ENCODE measurements around the gene USP30. TPM values are rescaled to one million over a fixed set of nuclear protein-coding genes. Genes with fewer than 3 reads are reported as not detected.

Gene USP30
- total RNA-seq, 2 donors from 2014 or later = 13.8 to 19.1 TPM

DNA sequence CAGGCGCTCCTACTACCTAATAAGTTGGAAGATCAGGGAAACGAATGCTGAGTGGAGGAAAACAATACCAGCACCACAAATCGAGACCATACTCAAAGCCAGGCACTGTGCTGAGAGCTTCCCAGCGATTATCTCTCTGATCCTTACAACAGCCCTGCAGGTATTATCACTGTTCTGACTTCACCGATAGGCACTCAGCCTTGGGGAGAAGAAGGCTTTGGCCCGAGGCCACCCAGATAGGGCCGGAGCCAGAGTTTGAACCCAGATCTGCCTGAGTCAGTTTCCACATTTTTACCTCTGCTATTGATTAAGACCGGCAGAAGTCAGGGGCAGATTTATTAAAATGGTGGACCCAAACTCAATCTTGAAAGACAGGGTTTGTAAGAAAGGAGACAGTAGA, 36.4 kb upstream of the USP30 start:
- no peak for DNase-seq (ENCODE audit: low spot score)
- no peaks in the 10 kb centered on the region for H3K9me3 ChIP-seq
- H3K36me3 ChIP-seq = no peaks in the 10 kb centered on the region
- no peak overlapping the region for H3K27ac ChIP-seq
- no peaks in the 10 kb centered on the region for H3K27me3 ChIP-seq
- H3K4me3 ChIP-seq = no peak overlapping the region
- H3K4me1 ChIP-seq = peaks cover 0 to 8% of the 10 kb centered on the region in 2 donors
- TF ChIP-seq, protein P1, sequence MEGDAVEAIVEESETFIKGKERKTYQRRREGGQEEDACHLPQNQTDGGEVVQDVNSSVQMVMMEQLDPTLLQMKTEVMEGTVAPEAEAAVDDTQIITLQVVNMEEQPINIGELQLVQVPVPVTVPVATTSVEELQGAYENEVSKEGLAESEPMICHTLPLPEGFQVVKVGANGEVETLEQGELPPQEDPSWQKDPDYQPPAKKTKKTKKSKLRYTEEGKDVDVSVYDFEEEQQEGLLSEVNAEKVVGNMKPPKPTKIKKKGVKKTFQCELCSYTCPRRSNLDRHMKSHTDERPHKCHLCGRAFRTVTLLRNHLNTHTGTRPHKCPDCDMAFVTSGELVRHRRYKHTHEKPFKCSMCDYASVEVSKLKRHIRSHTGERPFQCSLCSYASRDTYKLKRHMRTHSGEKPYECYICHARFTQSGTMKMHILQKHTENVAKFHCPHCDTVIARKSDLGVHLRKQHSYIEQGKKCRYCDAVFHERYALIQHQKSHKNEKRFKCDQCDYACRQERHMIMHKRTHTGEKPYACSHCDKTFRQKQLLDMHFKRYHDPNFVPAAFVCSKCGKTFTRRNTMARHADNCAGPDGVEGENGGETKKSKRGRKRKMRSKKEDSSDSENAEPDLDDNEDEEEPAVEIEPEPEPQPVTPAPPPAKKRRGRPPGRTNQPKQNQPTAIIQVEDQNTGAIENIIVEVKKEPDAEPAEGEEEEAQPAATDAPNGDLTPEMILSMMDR (IDR thresholded peaks at IDR 0.05) = no peak

DNA sequence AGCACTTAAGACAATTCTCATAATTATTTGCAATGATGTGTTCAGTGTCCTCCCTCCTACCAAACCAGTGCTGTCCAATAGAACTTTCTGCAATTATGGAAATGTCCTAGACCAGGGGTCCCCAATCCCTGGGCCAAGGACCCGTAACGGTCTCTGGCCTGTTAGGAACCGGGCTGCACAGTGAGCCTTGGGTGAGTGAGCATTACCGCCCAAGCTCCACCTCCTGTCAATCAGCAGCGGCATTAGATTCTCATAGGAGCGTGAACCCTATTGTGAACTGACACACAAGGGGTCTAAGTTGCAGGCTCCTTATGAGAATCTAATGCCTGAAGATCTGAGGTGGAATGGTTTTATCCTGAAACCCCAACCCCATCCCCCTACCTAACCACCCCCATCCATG, 35.4 kb upstream of the USP30 start:
- Histone ChIP-seq H3K4me1 (peaks cover 0 to 10% of the 10 kb centered on the region in 2 donors), H3K27me3 (no peaks in the 10 kb centered on the region), H3K27ac (no peak overlapping the region), H3K9me3 (no peaks in the 10 kb centered on the region), H3K4me3 (no peak overlapping the region), H3K36me3 (no peaks in the 10 kb centered on the region)
- TF ChIP-seq, protein P1 (IDR thresholded peaks at IDR 0.05) = no peak
- DNase-seq (ENCODE audit: low spot score) = no peak

DNA sequence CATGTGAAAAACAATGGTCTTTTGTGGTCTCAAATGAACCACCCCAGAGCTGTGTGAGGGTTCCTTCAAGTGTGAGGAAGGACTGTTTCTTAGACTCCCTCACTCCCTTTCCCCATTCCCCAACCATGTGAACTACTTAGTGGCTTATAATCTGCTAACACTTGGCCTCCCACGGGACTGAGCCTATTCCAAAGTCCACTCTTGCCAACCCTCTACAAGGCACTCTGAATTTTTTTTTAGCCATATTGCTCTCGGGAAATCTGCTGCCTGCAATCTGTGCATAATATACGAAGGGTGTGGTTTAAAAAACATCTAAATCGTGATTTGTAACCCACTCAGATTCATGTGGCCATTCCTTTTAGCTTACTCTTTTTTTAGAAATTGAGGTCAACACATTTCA, 34.1 kb upstream of the USP30 start:
- Histone ChIP-seq H3K27me3 (no peaks in the 10 kb centered on the region), H3K36me3 (no peaks in the 10 kb centered on the region), H3K9me3 (no peaks in the 10 kb centered on the region), H3K4me3 (no peak overlapping the region), H3K27ac (no peak overlapping the region), H3K4me1 (peaks cover 0 to 10% of the 10 kb centered on the region in 2 donors)
- DNase-seq (ENCODE audit: low spot score) = no peak
- TF ChIP-seq, protein P1 (IDR thresholded peaks at IDR 0.05) = no peak

DNA sequence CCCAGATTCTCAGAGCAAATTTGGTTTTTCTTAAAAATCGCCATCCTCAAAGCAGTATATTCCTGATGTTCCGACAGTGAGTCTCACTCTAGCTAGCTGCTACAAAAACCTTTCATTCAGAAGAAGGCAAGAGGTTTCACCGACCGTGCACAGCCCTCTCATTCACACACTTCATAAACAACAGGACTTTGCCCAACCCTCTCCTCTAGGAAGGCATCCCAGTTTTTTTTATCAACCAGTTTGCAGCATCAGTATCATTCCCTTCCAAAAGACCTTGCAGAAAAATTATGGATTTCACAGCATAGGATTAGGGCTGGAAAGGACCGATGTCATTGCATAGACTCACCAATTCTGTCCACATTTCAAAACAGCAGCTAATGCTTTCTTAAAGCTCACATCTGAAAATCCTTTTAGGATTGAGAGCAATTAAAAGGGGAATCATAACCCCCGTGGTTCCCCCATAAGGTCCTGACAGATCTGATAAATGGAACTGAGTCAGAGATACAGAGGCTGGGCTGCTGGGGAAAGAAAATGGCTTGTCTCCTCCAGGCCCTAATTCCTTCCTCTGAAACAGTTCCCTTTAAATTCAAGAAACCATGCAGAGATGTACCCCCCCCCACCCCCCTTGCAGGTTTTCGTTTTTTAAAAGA, 32.1 kb upstream of the USP30 start:
- Histone ChIP-seq H3K9me3 (no peaks in the 10 kb centered on the region), H3K27ac (no peak overlapping the region), H3K4me1 (peaks cover 0 to 10% of the 10 kb centered on the region in 2 donors), H3K4me3 (no peak overlapping the region), H3K36me3 (no peaks in the 10 kb centered on the region), H3K27me3 (no peaks in the 10 kb centered on the region)
- TF ChIP-seq, protein P1 (IDR thresholded peaks at IDR 0.05) = no peak
- no peak for DNase-seq (ENCODE audit: low spot score)

DNA sequence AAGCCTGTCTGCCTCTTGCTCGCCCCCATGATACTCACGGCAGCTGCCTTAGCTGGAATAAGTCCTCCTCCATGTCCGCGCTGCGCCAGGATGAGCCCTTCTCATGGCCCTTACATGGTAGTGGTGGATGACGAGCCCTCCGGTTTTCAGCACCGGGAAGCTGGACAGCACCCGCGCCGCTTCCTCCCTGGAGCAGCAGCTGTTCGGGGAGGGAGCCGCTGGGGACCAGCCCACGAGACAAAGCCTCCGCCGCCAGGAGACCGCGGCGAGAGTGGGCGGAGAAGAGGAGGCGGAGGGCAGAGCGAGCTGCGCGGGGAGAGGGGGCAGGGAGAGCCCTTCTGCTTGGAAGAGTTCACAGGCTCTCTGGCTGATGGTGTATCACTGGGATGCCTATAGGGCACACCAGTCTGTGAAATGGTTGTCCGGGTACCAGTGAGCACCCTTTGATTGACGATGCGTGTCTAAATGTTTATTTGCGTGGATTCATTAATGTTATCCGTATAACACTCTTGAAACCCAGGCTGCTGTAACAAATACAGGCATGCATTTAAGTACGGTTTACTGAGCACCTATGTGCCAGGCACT, 31.5 kb upstream of the USP30 start, which contains the start of gene SVOP:
TSS of gene SVOP (minus strand) at position 273 of the 585 bp plus-strand sequence. CDS start at position 73, 200 bp downstream.
- H3K36me3 ChIP-seq = no peaks in the 10 kb centered on the region
- no peak within 1 kb of the TSS for H3K4me3 ChIP-seq
- TF ChIP-seq, protein P1 (IDR thresholded peaks at IDR 0.05) = no peak
- no peaks in the 10 kb centered on the region for H3K9me3 ChIP-seq
- H3K27ac ChIP-seq = no peak within 1 kb of the TSS
- DNase-seq (ENCODE audit: low spot score) = peak; percentile 67
- H3K4me1 ChIP-seq = peaks cover 0 to 10% of the 10 kb centered on the region in 2 donors
- no peaks in the 10 kb centered on the region for H3K27me3 ChIP-seq

Measured in right atrium auricular region (tissue), 2 donors.